Stimulated activated CD8-positive, alpha-beta memory T cell treated with anti-CD3 and anti-CD28 coated beads, Interleukin-2, amount 100 ng/mL, for 48 hours (primary cell): ENCODE data around the gene APPL2.

Source experiments
- DNase-seq, 2 donors: peaks; one replicate each; pipeline ENCODE4 v3.0.0-alpha.2; 2020; ENCODE audit warnings: low read depth in 2 of 2

The APPL2 gene

GRCh38 chr12:105222726-105223351 is 13.1 kb downstream of the APPL2 start:
- DNase-seq = no peak

GRCh38 chr12:105222284-105222655 is 13.7 kb downstream of the APPL2 start:
- DNase-seq = no peak

GRCh38 chr12:105221583-105222283 is 14.2 kb downstream of the APPL2 start:
- DNase-seq = no peak

GRCh38 chr12:105220929-105221290 is 15.1 kb downstream of the APPL2 start:
- DNase-seq = no peak

- DNase-seq = no peak
Observed at GRCh38 chr12:105220150-105220928, 15.6 kb downstream of the APPL2 start.

- DNase-seq = no peak
Observed at GRCh38 chr12:105219261-105220028, 16.5 kb downstream of the APPL2 start.

- DNase-seq = no peak
Observed at GRCh38 chr12:105218434-105218833, 17.5 kb downstream of the APPL2 start.

- DNase-seq = no peak
Observed at GRCh38 chr12:105214670-105215375, 21.2 kb downstream of the APPL2 start.

- no peak for DNase-seq
Observed at GRCh38 chr12:105214148-105214547, 21.8 kb downstream of the APPL2 start.

- no peak for DNase-seq
Observed at GRCh38 chr12:105212438-105212837, 23.5 kb downstream of the APPL2 start.

- DNase-seq = no peak
Observed at GRCh38 chr12:105209091-105209490, 26.9 kb downstream of the APPL2 start.

- no peak for DNase-seq
Observed at GRCh38 chr12:105206686-105207374, 29.1 kb downstream of the APPL2 start.

GRCh38 chr12:105205322-105206048 is 30.5 kb downstream of the APPL2 start:
- DNase-seq = no peak

GRCh38 chr12:105204916-105205315 is 31.1 kb downstream of the APPL2 start:
- peak in 1 of 2 donors; percentile 2 for DNase-seq

- no peak for DNase-seq
Observed at GRCh38 chr12:105204127-105204526, 31.8 kb downstream of the APPL2 start.

GRCh38 chr12:105202202-105202601 is 33.8 kb downstream of the APPL2 start:
- DNase-seq = no peak

- DNase-seq = no peak
Observed at GRCh38 chr12:105201299-105201698, 34.7 kb downstream of the APPL2 start.

GRCh38 chr12:105200385-105200784 is 35.6 kb downstream of the APPL2 start:
- DNase-seq = no peak

- DNase-seq = no peak
Observed at GRCh38 chr12:105198961-105199360, 37.0 kb downstream of the APPL2 start.

GRCh38 chr12:105196090-105196489 is 39.9 kb downstream of the APPL2 start:
- no peak for DNase-seq
